A549 (cell line): ENCODE results near the gene PCDHA6. TPM values are rescaled to one million over a fixed set of nuclear protein-coding genes. Genes with fewer than 3 reads are reported as not detected.
"Not testable (repeated sequence)": the region's sequence is repeated elsewhere in the genome, so short reads cannot be mapped to it uniquely, and the experiment has no call there.

Experiments used
- ATAC-seq, 2 experiments: fragments of 200-7000 bp in 1 of 2; fragments of >200 bp in 1 of 2; cut with Nextera tagmentation in 1 of 2; cut with Tn5 transposase in 1 of 2; 3 replicates each; pipeline versions ENCODE4 v1.8.0 to v1.9.1; 2018 to 2020; ENCODE audit warnings: mild to moderate bottlenecking in 1 of 2, moderate library complexity in 1 of 2
- CTCF ChIA-PET: fragments of 300-600 bp; sonication (Branson Sonifier 250); formaldehyde crosslinking; extraction: SDS; loops from one replicate; lab custom pipeline; 2021; ENCODE audit warnings: antibody characterized with exemption, inconsistent platforms; lab: Yijun Ruan, JAX
- POLR2A ChIA-PET: fragments of 350-600 bp; formaldehyde crosslinking; extraction: SDS; loops from one replicate; lab custom pipeline; 2021; ENCODE audit warnings: antibody characterized with exemption, inconsistent platforms; lab: Yijun Ruan, JAX
- DNase-seq, 2 experiments: peaks; one replicate each; pipeline versions ENCODE4 v3.0.0 to v3.0.0-alpha.2; 2011 to 2016; ENCODE audit warnings: low read depth in 1 of 2, low spot score in 1 of 2
- FAIRE-seq: peaks from 2 replicates; lab custom pipeline; 2011; peaks lifted over from hg19 to GRCh38; lab: Jason Lieb, UNC
- H3K27ac ChIP-seq, 2 experiments: fragments of >200 bp; sonication (Bioruptor Twin); formaldehyde crosslinking; 3 replicates each; pipeline ENCODE4 v1.5.1; 2016 to 2017
- H3K4me1 ChIP-seq: fragments of >200 bp; sonication (Bioruptor Twin); formaldehyde crosslinking; 3 replicates; pipeline ENCODE4 v1.6.1; 2016
- H3K4me2 ChIP-seq: fragments of >200 bp; sonication (Bioruptor Twin); formaldehyde crosslinking; 3 replicates; pipeline ENCODE4 v1.6.1; 2016
- H3K4me3 ChIP-seq: fragments of >200 bp; sonication (Bioruptor Twin); formaldehyde crosslinking; 3 replicates; pipeline ENCODE4 v1.5.1; 2016
- H3K9me3 ChIP-seq: fragments of >200 bp; sonication (Bioruptor Twin); formaldehyde crosslinking; 3 replicates; pipeline ENCODE4 v1.6.1; 2016
- ATOH8 ChIP-seq: fragments of 250-450 bp; sonication (Bioruptor Pico); IDR thresholded peaks from 2 replicates; pipeline ENCODE4 v1.5.0; 2020; ENCODE audit warnings: low read depth, mild to moderate bottlenecking, moderate library complexity
- BHLHE40 ChIP-seq: IDR thresholded peaks from 2 replicates; pipeline ENCODE4 v1.6.1; 2012; ENCODE audit warnings: low read depth, low read length, inconsistent platforms
- CEBPB ChIP-seq, 2 experiments: fragments of >200 bp in 1 of 2; sonication (Bioruptor Twin) in 1 of 2; formaldehyde crosslinking in 1 of 2; IDR thresholded peaks; 2 replicates each; pipeline ENCODE4 v1.6.1; 2012 to 2016
- CHD4 ChIP-seq: fragments of 200-600 bp; sonication (generic); IDR thresholded peaks from 2 replicates; pipeline ENCODE4 v1.6.1; 2016; ENCODE audit warnings: antibody characterized with exemption, mild to moderate bottlenecking, borderline replicate concordance
- CTCF ChIP-seq: fragments of >200 bp; sonication (Bioruptor Twin); formaldehyde crosslinking; IDR thresholded peaks from 3 replicates; pipeline ENCODE4 v1.5.1; 2016
- EHMT2 ChIP-seq: fragments of 200-600 bp; sonication (generic); IDR thresholded peaks from 2 replicates; pipeline ENCODE4 v1.6.1; 2016; ENCODE audit warnings: antibody characterized with exemption, low read depth, mild to moderate bottlenecking, moderate library complexity
- ELK1 ChIP-seq: fragments of 150-350 bp; IDR thresholded peaks from 2 replicates; pipeline ENCODE4 v1.6.1; 2014; ENCODE audit warnings: low read depth, mild to moderate bottlenecking, low read length
- FOSL2 ChIP-seq, 2 experiments: fragments of 450-650 bp in 1 of 2; fragments of >200 bp in 1 of 2; sonication (Bioruptor Twin) in 1 of 2; formaldehyde crosslinking; IDR thresholded peaks; 2 replicates each; pipeline versions ENCODE4 v1.5.0 to v1.6.1; 2016 to 2020; ENCODE audit warnings: mild to moderate bottlenecking in 1 of 2, moderate library complexity in 1 of 2
- HDAC2 ChIP-seq: fragments of 200-600 bp; sonication (generic); IDR thresholded peaks from 2 replicates; pipeline ENCODE4 v1.6.1; 2016
- HMGXB4 ChIP-seq: fragments of 250-450 bp; sonication (Bioruptor Pico); IDR thresholded peaks from 2 replicates; pipeline ENCODE4 v1.5.0; 2021; ENCODE audit warnings: mild to moderate bottlenecking, moderate library complexity, borderline replicate concordance
- HOXA7 ChIP-seq: fragments of 250-450 bp; sonication (Bioruptor Pico); IDR thresholded peaks from 2 replicates; pipeline ENCODE4 v1.5.0; 2020; ENCODE audit warnings: mild to moderate bottlenecking, moderate library complexity
- HOXB13 ChIP-seq: fragments of 250-450 bp; sonication (Bioruptor Pico); IDR thresholded peaks from 2 replicates; pipeline ENCODE4 v1.5.0; 2020; ENCODE audit warnings: low read depth, mild to moderate bottlenecking, moderate library complexity
- HOXB5 ChIP-seq: fragments of 250-450 bp; sonication (Bioruptor Pico); IDR thresholded peaks from 2 replicates; pipeline ENCODE4 v1.5.0; 2020; ENCODE audit warnings: mild to moderate bottlenecking, moderate library complexity
- JUNB ChIP-seq: fragments of >200 bp; sonication (Bioruptor Twin); formaldehyde crosslinking; IDR thresholded peaks from 2 replicates; pipeline ENCODE4 v1.6.1; 2016
- KDM1A ChIP-seq: fragments of 200-600 bp; sonication (generic); IDR thresholded peaks from 2 replicates; pipeline ENCODE4 v1.6.1; 2016; ENCODE audit warnings: low read depth, mild to moderate bottlenecking
- KDM5A ChIP-seq: fragments of 200-600 bp; sonication (generic); IDR thresholded peaks from 2 replicates; pipeline ENCODE4 v1.6.1; 2016; ENCODE audit warnings: antibody characterized with exemption, mild to moderate bottlenecking
- MAFK ChIP-seq: fragments of 450-650 bp; IDR thresholded peaks from 2 replicates; pipeline ENCODE4 v1.6.1; 2014; ENCODE audit not compliant: partially characterized antibody
- NFE2L2 ChIP-seq: fragments of 150-350 bp; conservative IDR thresholded peaks from 2 replicates; pipeline ENCODE4 v1.6.1; 2014; ENCODE audit warnings: low read length
- PBX3 ChIP-seq: IDR thresholded peaks from 2 replicates; pipeline ENCODE4 v1.6.1; 2012
- POLR2AphosphoS2 ChIP-seq: conservative IDR thresholded peaks from 2 replicates; pipeline ENCODE4 v1.6.1; 2012; ENCODE audit warnings: low read length, improper control_type of control experiment, inconsistent platforms
- RAD21 ChIP-seq, 2 experiments: fragments of >200 bp in 1 of 2; sonication (Bioruptor Twin) in 1 of 2; formaldehyde crosslinking in 1 of 2; IDR thresholded peaks in 1 of 2; conservative IDR thresholded peaks in 1 of 2; 2 replicates in 1 of 2; 3 replicates in 1 of 2; pipeline ENCODE4 v1.6.1; 2012 to 2018; ENCODE audit warnings: inconsistent platforms in 1 of 2
- RNF2 ChIP-seq: fragments of 200-600 bp; sonication (generic); IDR thresholded peaks from 2 replicates; pipeline ENCODE4 v1.6.1; 2016; ENCODE audit warnings: low read depth, mild to moderate bottlenecking, antibody characterized with exemption, moderate library complexity, borderline replicate concordance
- SREBF2 ChIP-seq: fragments of 450-650 bp; IDR thresholded peaks from 2 replicates; pipeline ENCODE4 v1.6.1; 2014; ENCODE audit warnings: mild to moderate bottlenecking, moderate library complexity
- ZFP36 ChIP-seq: fragments of 450-650 bp; IDR thresholded peaks from 2 replicates; pipeline ENCODE4 v1.6.1; 2014; ENCODE audit warnings: borderline replicate concordance; ENCODE audit not compliant: partially characterized antibody
- WGBS: methylation state at CpG from one replicate; pipeline ENCODE4 v1.1.6; 2017; ENCODE audit errors: missing lambda C conversion rate; 5-methylcytosine and 5-hydroxymethylcytosine counted together
- polyA plus RNA-seq, 4 experiments: library from polyadenylated mRNA; depleted of rRNA in 3 of 4; stranded (reverse); fragments of >200 nt; fragmentation: RNase III in 1 of 4; extraction: RNeasy Plus Mini Kit Qiagen cat#74134 plus additional on column Dnase treatment in 1 of 4; gene quantifications; 2 replicates in 3 of 4; 3 replicates in 1 of 4; pipeline ENCODE4 v1.2.3, GENCODE V29; 2011 to 2017

The PCDHA6 gene
- polyA plus RNA-seq, 2 of the 4 experiments (the other 2 are of a cell fraction): 0.04 to 0.16 TPM

GRCh38 chr5:140823475-140823874 lies 4.3 kb upstream of the PCDHA6 start:
- ATAC-seq: no peak
- ChIA-PET POLR2A (no interaction called here), CTCF (interaction anchor here (1.2 to 1.5 kb wide), 2 partner anchors 216 to 217 kb away, joined by 3 to 6 read pairs; no protein-coding TSS in a partner anchor)
- Histone ChIP-seq H3K4me1 (no peaks in the 10 kb centered on the region), H3K9me3 (no peaks in the 10 kb centered on the region), H3K4me3 (no peak overlapping the region), H3K4me2 (no peak overlapping the region), H3K27ac (no peak overlapping the region)
- no peak for TF ChIP-seq PBX3
- TF ChIP-seq CTCF: no peak
- TF ChIP-seq BHLHE40: no peak
- TF ChIP-seq ELK1: no peak
- no peak for TF ChIP-seq SREBF2
- WGBS: 89% methylated on average over 30 of the region's 38 CpGs
- no peak for FAIRE-seq
- no peak for DNase-seq

- CTCF ChIA-PET: interaction anchor here (0.6 to 0.9 kb wide), 2 partner anchors 385 to 395 kb away, joined by 3 read pairs; partner anchors contain the start of genes PCDHB13 and PCDHB14
- FAIRE-seq (no peak), DNase-seq (no peak), ATAC-seq (no peak)
- WGBS: 74% methylated on average over 18 of the region's 18 CpGs
- TF ChIP-seq FOSL2 (IDR thresholded peaks at IDR 0.05) (no peak), FOSL2 (CRISPR knock-in tag; IDR thresholded peaks at IDR 0.05) (no peak), HOXA7 (CRISPR knock-in tag) (no peak), POLR2AphosphoS2 (no peak), JUNB (no peak), NFE2L2 (no peak), CEBPB (IDR thresholded peaks at IDR 0.05) (no peak), RAD21 (conservative IDR thresholded peaks at IDR 0.05 in 1 of 2, IDR thresholded peaks at IDR 0.05 in 1 of 2) (no peak), HOXB5 (no peak), ATOH8 (CRISPR knock-in tag) (no peak), HMGXB4 (CRISPR knock-in tag) (no peak), PBX3 (no peak), HOXB13 (no peak), EHMT2 (no peak), KDM5A (no peak), KDM1A (no peak), MAFK (no peak), CHD4 (no peak), ZFP36 (no peak), RNF2 (no peak), HDAC2 (no peak)
- Histone ChIP-seq H3K4me3 (no peak overlapping the region), H3K4me1 (no peaks in the 10 kb centered on the region), H3K27ac (no peak overlapping the region), H3K9me3 (no peaks in the 10 kb centered on the region), H3K4me2 (no peak overlapping the region)
- POLR2A ChIA-PET: no interaction called here
Observed at GRCh38 chr5:140828362-140828737, 590 bp downstream of the PCDHA6 start.

GRCh38 chr5:140829511-140830501 lies 2.0 kb downstream of the PCDHA6 start:
- H3K9me3 ChIP-seq, DNase-seq, H3K4me2 ChIP-seq, H3K27ac ChIP-seq, ATAC-seq, H3K4me3 ChIP-seq, CTCF ChIA-PET, H3K4me1 ChIP-seq, POLR2A ChIA-PET, FAIRE-seq: not testable (repeated sequence)
- WGBS: 88% methylated on average over 91 of the region's 106 CpGs
